K562 (cell line): ENCODE data around the gene TSPYL2. TPM values are rescaled to one million over a fixed set of nuclear protein-coding genes. Genes with fewer than 3 reads are reported as not detected.

ENCODE experiments used
- ATAC-seq: fragments of 200-7000 bp; cut with Tn5 transposase; 3 replicates; pipeline ENCODE4 v1.9.1; 2020; ENCODE audit warnings: moderate library complexity
- BruUV-seq: library from RNA; stranded (reverse); fragments of 400-500 nt; replicated peaks from 2 replicates; lab custom pipeline; 2021; lab: Mats Ljungman, UMichigan
- CTCF ChIA-PET: fragments of 300-600 bp; formaldehyde crosslinking; extraction: SDS; loops from one replicate; lab custom pipeline; 2021; ENCODE audit warnings: low intra/inter-chr PET ratio; lab: Yijun Ruan, JAX
- POLR2A ChIA-PET: fragments of 300-600, 350-650 bp; sonication (Branson Sonifier 250); formaldehyde crosslinking; extraction: SDS; loops from one replicate; lab custom pipeline; 2021; ENCODE audit warnings: antibody characterized with exemption, inconsistent platforms; lab: Yijun Ruan, JAX
- DNase-seq, 4 experiments: peaks; one replicate each; pipeline versions ENCODE4 v3.0.0 to v3.0.0-alpha.2; 2011 to 2018; ENCODE audit warnings: low spot score in 3 of 4, mixed read lengths in 3 of 4; ENCODE audit errors: extremely low read depth in 1 of 4
- FAIRE-seq: peaks from 2 replicates; lab custom pipeline; 2011; peaks lifted over from hg19 to GRCh38; lab: Jason Lieb, UNC
- H2AFZ ChIP-seq: 2 replicates; pipeline ENCODE4 v1.6.0; 2011; ENCODE audit warnings: low read depth, low read length, control low read depth, inconsistent platforms
- H3K27ac ChIP-seq: fragments of 200-600 bp; 3 replicates; pipeline ENCODE4 v1.8.0; 2011; ENCODE audit warnings: low read depth, mild to moderate bottlenecking, control low read depth, inconsistent platforms, low read length, moderate library complexity, mixed read lengths; ENCODE audit errors: extremely low read depth
- H3K27me3 ChIP-seq, 2 experiments: fragments of 300-600 bp in 1 of 2; 2 replicates in 1 of 2; 3 replicates in 1 of 2; pipeline versions ENCODE4 v1.6.0 to v1.8.0; 2011; ENCODE audit warnings: inconsistent platforms in 2 of 2, low read length in 2 of 2, mild to moderate bottlenecking in 1 of 2, mixed read lengths in 1 of 2, moderate library complexity in 1 of 2; ENCODE audit not compliant: control insufficient read depth in 2 of 2, insufficient read depth in 2 of 2
- H3K36me3 ChIP-seq: fragments of 300-600 bp; 3 replicates; pipeline ENCODE4 v1.8.0; 2011; ENCODE audit warnings: mild to moderate bottlenecking, low read length, inconsistent platforms; ENCODE audit not compliant: control insufficient read depth, insufficient read depth
- H3K4me1 ChIP-seq, 2 experiments: fragments of 200-600 bp in 1 of 2; replicated peaks in 1 of 2; 2 replicates in 1 of 2; 3 replicates in 1 of 2; pipeline versions ENCODE4 v1.5.1 to v1.8.0; 2011; ENCODE audit warnings: inconsistent platforms in 2 of 2, low read length in 2 of 2, mild to moderate bottlenecking in 1 of 2, mixed read lengths in 1 of 2, moderate library complexity in 1 of 2; ENCODE audit not compliant: control insufficient read depth in 2 of 2, insufficient read depth in 2 of 2
- H3K4me2 ChIP-seq: 2 replicates; pipeline ENCODE4 v1.6.1; 2011; ENCODE audit warnings: low read length, control low read depth, inconsistent platforms, mixed read lengths; ENCODE audit not compliant: insufficient read depth
- H3K4me3 ChIP-seq: fragments of 200-600 bp; sonication (generic), shearing (Covaris generic); 2 replicates; pipeline ENCODE4 v1.5.1; 2016; ENCODE audit warnings: control low read depth, inconsistent platforms
- H3K79me2 ChIP-seq: fragments of 200-600 bp; 3 replicates; pipeline ENCODE4 v1.8.0; 2011; ENCODE audit warnings: low read length, inconsistent platforms; ENCODE audit not compliant: control insufficient read depth, insufficient read depth
- H3K9ac ChIP-seq, 2 experiments: 2 replicates each; pipeline versions ENCODE4 v1.6.0 to v1.6.1; 2011; ENCODE audit warnings: low read depth in 2 of 2, low read length in 2 of 2, control low read depth in 1 of 2, inconsistent platforms in 1 of 2, mild to moderate bottlenecking in 1 of 2, mixed read lengths in 1 of 2; ENCODE audit not compliant: insufficient read depth in 1 of 2
- H3K9me1 ChIP-seq: one replicate; pipeline ENCODE4 v1.6.0; 2011; ENCODE audit warnings: inconsistent platforms, mild to moderate bottlenecking, low read length, moderate library complexity; ENCODE audit not compliant: control insufficient read depth, insufficient read depth
- H3K9me3 ChIP-seq: replicated peaks from 2 replicates; pipeline ENCODE4 v1.5.1; 2011; ENCODE audit warnings: low read depth, low read length, inconsistent platforms; ENCODE audit not compliant: control insufficient read depth, insufficient read depth
- H4K20me1 ChIP-seq: replicated peaks from 2 replicates; pipeline ENCODE4 v1.6.1; 2011; ENCODE audit warnings: low read length, inconsistent platforms, mixed read lengths; ENCODE audit not compliant: control insufficient read depth, insufficient read depth
- CBFA2T3 ChIP-seq: fragments of 450-650 bp; IDR thresholded peaks from 2 replicates; pipeline ENCODE4 v1.6.1; 2017
- CBX1 ChIP-seq: sonication (generic); IDR thresholded peaks from 2 replicates; pipeline ENCODE4 v1.6.1; 2016; ENCODE audit warnings: antibody characterized with exemption, low read depth, mild to moderate bottlenecking
- EP400 ChIP-seq: fragments of 450-650 bp; IDR thresholded peaks from 2 replicates; pipeline ENCODE4 v1.6.1; 2017; ENCODE audit warnings: antibody characterized with exemption, mild to moderate bottlenecking, moderate library complexity
- FOXK2 ChIP-seq, 2 experiments: fragments of 450-650 bp; IDR thresholded peaks in 1 of 2; conservative IDR thresholded peaks in 1 of 2; 2 replicates each; pipeline ENCODE4 v1.6.1; 2016; ENCODE audit warnings: low read depth in 2 of 2, mild to moderate bottlenecking in 1 of 2
- MAX ChIP-seq: sonication (generic); formaldehyde crosslinking; IDR thresholded peaks from 2 replicates; pipeline ENCODE4 v1.9.0; 2022; ENCODE audit warnings: mild to moderate bottlenecking, missing genetic modification reagents
- NCOR1 ChIP-seq: fragments of 450-650 bp; IDR thresholded peaks from 2 replicates; pipeline ENCODE4 v1.6.1; 2016; ENCODE audit warnings: mild to moderate bottlenecking, moderate library complexity
- SMC3 ChIP-seq: conservative IDR thresholded peaks from 2 replicates; pipeline ENCODE4 v1.6.1; 2011; ENCODE audit warnings: low read depth, low read length, improper control_type of control experiment; ENCODE audit not compliant: insufficient read depth
- WGBS: fragments of 100-300 bp; shearing (Covaris generic); methylation state at CpG from one replicate; pipeline ENCODE4 v1.1.6; 2016; ENCODE audit warnings: low coverage, mixed read lengths; ENCODE audit not compliant: insufficient coverage; ENCODE audit errors: missing lambda C conversion rate; 5-methylcytosine and 5-hydroxymethylcytosine counted together
- in situ Hi-C: fragments of 300-500 bp; cut with MboI; formaldehyde crosslinking; loops from 4 replicates; pipeline ENCODE4 v1.15.0; 2018; ENCODE audit warnings: inconsistent platforms, mixed read lengths
- intact Hi-C: fragments of 100-400 bp; cut with micrococcal nuclease; formaldehyde crosslinking; loops from 2 replicates; pipeline ENCODE4 v1.14.2; 2022
- polyA plus RNA-seq, 8 experiments: library from polyadenylated mRNA; depleted of rRNA in 4 of 8; stranded (reverse) in 5 of 8; unstranded in 3 of 8; fragments of >200 nt; fragmentation: Nextera tagmentation in 2 of 8; fragmentation: Illumina TruSeq in 1 of 8; extraction: Ambion mirVana in 2 of 8; extraction: Trizol in 1 of 8; gene quantifications; 2 replicates each; pipeline versions ENCODE4 v1.2.1 to v1.2.3, GENCODE V29; 2011 to 2014; ENCODE audit warnings: inconsistent platforms in 1 of 8, missing spikeins in 1 of 8
- total RNA-seq, 7 experiments: library from RNA; depleted of rRNA in 6 of 7; stranded (reverse); fragments of >200 nt in 6 of 7; fragmentation: Illumina TruSeq in 2 of 7; extraction: Trizol in 2 of 7; gene quantifications; 2 replicates each; pipeline versions ENCODE4 v1.2.1 to v1.2.3, GENCODE V29; 2011 to 2021; ENCODE audit warnings: low replicate concordance in 1 of 7
- TF ChIP-seq, protein P1 (sequence below), 2 experiments: fragments of 450-650 bp; formaldehyde crosslinking in 1 of 2; IDR thresholded peaks; 2 replicates each; pipeline versions ENCODE4 v1.4.0 to v1.6.1; 2014 to 2020; ENCODE audit warnings: mild to moderate bottlenecking in 2 of 2, borderline replicate concordance in 1 of 2, low read depth in 1 of 2
- TF ChIP-seq, protein P2 (sequence below): fragments of 450-650 bp; IDR thresholded peaks from 2 replicates; pipeline ENCODE4 v1.6.1; 2016; ENCODE audit warnings: borderline replicate concordance

The TSPYL2 gene
- total and polyA plus RNA-seq, 9 of the 15 experiments (the other 6 are each of a cell fraction or from before 2014, with no cell fraction given): 0.41 to 20.0 (median 10.8) TPM

- DNase-seq (peak; percentile 48 to 81 (median 52)), FAIRE-seq (peak; percentile 82), ATAC-seq (peak; percentile 89)
- H3K79me2 ChIP-seq: no peaks in the 10 kb centered on the region
- intact Hi-C loops (loop anchor here (1.0 to 10.0 kb wide), 2 partner anchors 17 to 153 kb away; partner anchors contain the start of gene KDM5C), in situ Hi-C loops (no loop called here)
- no peaks in the 10 kb centered on the region for H3K27me3 ChIP-seq
- H3K4me3 ChIP-seq: peak overlapping the region; percentile 34
- no peaks in the 10 kb centered on the region for H3K9me3 ChIP-seq
- no TSS peak for BruUV-seq
- peak overlapping the region; percentile 93 for H2AFZ ChIP-seq
- POLR2A ChIA-PET: no interaction called here
- no peaks in the 10 kb centered on the region for H3K36me3 ChIP-seq
- CTCF ChIA-PET: interaction anchor here (0.5 to 1.6 kb wide), 5 partner anchors 12 to 22 kb away, joined by 3 to 7 read pairs (median 4); partner anchors contain the start of gene KANTR
- peaks cover 0 to 12% of the 10 kb centered on the region in 2 experiments; a peak in 3 of 5 replicates for H3K4me1 ChIP-seq
- under 1% methylated on average over 18 of the region's 31 CpGs for WGBS
- peak overlapping the region; percentile 91 for H3K4me2 ChIP-seq
- no peaks in the 10 kb centered on the region for H4K20me1 ChIP-seq
- H3K27ac ChIP-seq: no peak overlapping the region
- peak overlapping the region; percentile 20 to 82; a peak in 3 of 4 replicates for H3K9ac ChIP-seq
- H3K9me1 ChIP-seq: no peaks in the 10 kb centered on the region
- TF ChIP-seq CBX1 (no peak), FOXK2 (conservative IDR thresholded peaks at IDR 0.05 in 1 of 2, IDR thresholded peaks at IDR 0.05 in 1 of 2; ENCODE audit: low read depth in 2 of 2) (peak in 1 of 2 experiments; percentile 24; a peak in 1 of 4 replicates), EP400 (peak; percentile 47; the same call in 1 of the 2 replicates), NCOR1 (peak; percentile 18; the same call in 1 of the 2 replicates), MAX (CRISPR knock-in tag) (peak; percentile 56), CBFA2T3 (peak; percentile 30; the same call in 1 of the 2 replicates), SMC3 (0 out of 2 replicates have a peak, but pooled peaks have one; percentile 35)
- TF ChIP-seq, protein P1, sequence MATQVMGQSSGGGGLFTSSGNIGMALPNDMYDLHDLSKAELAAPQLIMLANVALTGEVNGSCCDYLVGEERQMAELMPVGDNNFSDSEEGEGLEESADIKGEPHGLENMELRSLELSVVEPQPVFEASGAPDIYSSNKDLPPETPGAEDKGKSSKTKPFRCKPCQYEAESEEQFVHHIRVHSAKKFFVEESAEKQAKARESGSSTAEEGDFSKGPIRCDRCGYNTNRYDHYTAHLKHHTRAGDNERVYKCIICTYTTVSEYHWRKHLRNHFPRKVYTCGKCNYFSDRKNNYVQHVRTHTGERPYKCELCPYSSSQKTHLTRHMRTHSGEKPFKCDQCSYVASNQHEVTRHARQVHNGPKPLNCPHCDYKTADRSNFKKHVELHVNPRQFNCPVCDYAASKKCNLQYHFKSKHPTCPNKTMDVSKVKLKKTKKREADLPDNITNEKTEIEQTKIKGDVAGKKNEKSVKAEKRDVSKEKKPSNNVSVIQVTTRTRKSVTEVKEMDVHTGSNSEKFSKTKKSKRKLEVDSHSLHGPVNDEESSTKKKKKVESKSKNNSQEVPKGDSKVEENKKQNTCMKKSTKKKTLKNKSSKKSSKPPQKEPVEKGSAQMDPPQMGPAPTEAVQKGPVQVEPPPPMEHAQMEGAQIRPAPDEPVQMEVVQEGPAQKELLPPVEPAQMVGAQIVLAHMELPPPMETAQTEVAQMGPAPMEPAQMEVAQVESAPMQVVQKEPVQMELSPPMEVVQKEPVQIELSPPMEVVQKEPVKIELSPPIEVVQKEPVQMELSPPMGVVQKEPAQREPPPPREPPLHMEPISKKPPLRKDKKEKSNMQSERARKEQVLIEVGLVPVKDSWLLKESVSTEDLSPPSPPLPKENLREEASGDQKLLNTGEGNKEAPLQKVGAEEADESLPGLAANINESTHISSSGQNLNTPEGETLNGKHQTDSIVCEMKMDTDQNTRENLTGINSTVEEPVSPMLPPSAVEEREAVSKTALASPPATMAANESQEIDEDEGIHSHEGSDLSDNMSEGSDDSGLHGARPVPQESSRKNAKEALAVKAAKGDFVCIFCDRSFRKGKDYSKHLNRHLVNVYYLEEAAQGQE (IDR thresholded peaks at IDR 0.05; ENCODE audit: borderline replicate concordance): peak; percentile 36; the same call in 1 of the 2 replicates
- TF ChIP-seq, protein P1 (CRISPR knock-in tag; IDR thresholded peaks at IDR 0.05; ENCODE audit: low read depth): no peak
- TF ChIP-seq, protein P2, sequence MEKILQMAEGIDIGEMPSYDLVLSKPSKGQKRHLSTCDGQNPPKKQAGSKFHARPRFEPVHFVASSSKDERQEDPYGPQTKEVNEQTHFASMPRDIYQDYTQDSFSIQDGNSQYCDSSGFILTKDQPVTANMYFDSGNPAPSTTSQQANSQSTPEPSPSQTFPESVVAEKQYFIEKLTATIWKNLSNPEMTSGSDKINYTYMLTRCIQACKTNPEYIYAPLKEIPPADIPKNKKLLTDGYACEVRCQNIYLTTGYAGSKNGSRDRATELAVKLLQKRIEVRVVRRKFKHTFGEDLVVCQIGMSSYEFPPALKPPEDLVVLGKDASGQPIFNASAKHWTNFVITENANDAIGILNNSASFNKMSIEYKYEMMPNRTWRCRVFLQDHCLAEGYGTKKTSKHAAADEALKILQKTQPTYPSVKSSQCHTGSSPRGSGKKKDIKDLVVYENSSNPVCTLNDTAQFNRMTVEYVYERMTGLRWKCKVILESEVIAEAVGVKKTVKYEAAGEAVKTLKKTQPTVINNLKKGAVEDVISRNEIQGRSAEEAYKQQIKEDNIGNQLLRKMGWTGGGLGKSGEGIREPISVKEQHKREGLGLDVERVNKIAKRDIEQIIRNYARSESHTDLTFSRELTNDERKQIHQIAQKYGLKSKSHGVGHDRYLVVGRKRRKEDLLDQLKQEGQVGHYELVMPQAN: 0 out of 2 replicates have a peak, but pooled peaks have one; percentile 42
These were observed 10.4 kb upstream of the TSPYL2 start for GRCh38 chrX:53071604-53072417.
